Thymus (tissue), 11 donors: ENCODE results near the gene VPS13C. TPM values are rescaled to one million over a fixed set of nuclear protein-coding genes. Genes with fewer than 3 reads are reported as not detected.

ENCODE experiments used
- DNase-seq, 9 donors: peaks; one replicate each; pipeline ENCODE4 v3.0.0-alpha.2; 2013; ENCODE audit warnings: low spot score in 9 of 9, low read depth in 6 of 9, missing footprints in 1 of 9
- H3K27ac ChIP-seq, 2 donors: one replicate each; pipeline ENCODE4 v1.5.1; 2013; ENCODE audit warnings: control low read depth in 1 of 2, low read depth in 1 of 2, low read length in 1 of 2, mild to moderate bottlenecking in 1 of 2, moderate library complexity in 1 of 2
- H3K27me3 ChIP-seq, 2 donors: one replicate each; pipeline ENCODE4 v1.5.1; 2013; ENCODE audit warnings: low read length in 1 of 2; ENCODE audit not compliant: control insufficient read depth in 2 of 2, insufficient read depth in 1 of 2
- H3K36me3 ChIP-seq, 2 donors: one replicate each; pipeline ENCODE4 v1.5.1; 2013; ENCODE audit warnings: low read length in 1 of 2, mild to moderate bottlenecking in 1 of 2, moderate library complexity in 1 of 2; ENCODE audit not compliant: control insufficient read depth in 2 of 2, insufficient read depth in 2 of 2
- H3K4me1 ChIP-seq, 2 donors: one replicate each; pipeline ENCODE4 v1.5.1; 2013; ENCODE audit warnings: low read length in 2 of 2; ENCODE audit not compliant: control insufficient read depth in 2 of 2, insufficient read depth in 2 of 2
- H3K4me3 ChIP-seq, 2 donors: one replicate each; pipeline ENCODE4 v1.5.1; 2013; ENCODE audit warnings: low read length in 2 of 2, control low read depth in 1 of 2, mild to moderate bottlenecking in 1 of 2
- H3K9me3 ChIP-seq, 2 donors: one replicate each; pipeline ENCODE4 v1.5.1; 2013; ENCODE audit warnings: low read length in 1 of 2, mild to moderate bottlenecking in 1 of 2; ENCODE audit not compliant: control insufficient read depth in 2 of 2, insufficient read depth in 1 of 2
- WGBS: extraction: QIAGEN DNeasy Blood & Tissue Kit; methylation state at CpG from one replicate; pipeline ENCODE4 v1.1.7; 2013; 5-methylcytosine and 5-hydroxymethylcytosine counted together
- polyA plus RNA-seq: library from polyadenylated mRNA; stranded (reverse); fragments of 200-250 nt; gene quantifications from one replicate; pipeline ENCODE4 v1.2.3, GENCODE V29; 2013
- total RNA-seq: library from RNA; stranded (reverse); fragments of 120-200 nt; gene quantifications from one replicate; pipeline ENCODE4 v1.2.4, GENCODE V29; 2013
- donor health status: healthy.

VPS13C gene
- total and polyA plus RNA-seq, 2 donors: 38.1 to 50.9 TPM

DNA sequence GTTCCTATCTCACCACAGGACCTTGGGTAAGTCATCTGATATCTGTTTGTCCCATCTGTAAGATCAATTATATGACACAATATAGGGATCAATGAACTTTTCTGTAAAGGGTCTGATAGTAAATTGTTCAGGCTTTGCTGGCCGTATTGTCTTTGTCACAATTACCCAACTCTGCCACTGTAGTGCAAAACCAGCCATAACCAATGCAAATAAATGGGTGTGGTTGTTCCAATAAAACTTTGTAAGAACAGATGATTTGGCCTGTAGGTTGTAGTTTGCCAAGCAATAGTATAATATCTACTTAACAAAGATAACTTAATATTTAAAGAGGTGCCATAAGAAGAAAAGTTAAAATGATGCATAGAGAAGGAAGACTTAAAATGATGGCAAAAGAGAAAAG, 210.8 kb downstream of the VPS13C start:
- DNase-seq: no peak
- H3K4me1 ChIP-seq: no peaks in the 10 kb centered on the region
- H3K27me3 ChIP-seq: no peaks in the 10 kb centered on the region

DNA sequence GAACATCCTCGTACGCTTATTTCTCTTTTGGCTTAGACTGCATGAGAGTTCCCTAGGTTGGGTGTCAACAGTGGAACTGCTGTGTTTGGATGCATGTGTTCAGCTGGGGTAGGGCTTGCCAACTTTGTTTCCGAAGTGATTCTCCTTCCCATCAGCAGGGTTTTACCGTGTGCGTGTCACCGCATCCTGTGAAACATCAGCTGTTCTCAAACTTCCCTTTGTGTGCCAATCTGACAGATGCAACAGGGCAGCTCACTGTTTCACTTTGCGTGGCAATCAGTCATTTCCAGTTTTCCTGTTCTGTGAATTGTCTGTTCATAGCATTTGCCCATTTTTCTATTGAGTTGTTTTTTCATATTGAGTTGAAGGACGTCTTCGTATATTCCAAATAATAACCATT, 218.8 kb downstream of the VPS13C start:
- 78% methylated on average over 9 of the region's 9 CpGs for WGBS
- no peaks in the 10 kb centered on the region for H3K36me3 ChIP-seq
- H3K4me1 ChIP-seq: no peaks in the 10 kb centered on the region
- H3K27me3 ChIP-seq: no peaks in the 10 kb centered on the region
- DNase-seq: no peak
- no peaks in the 10 kb centered on the region for H3K9me3 ChIP-seq
- H3K27ac ChIP-seq: no peak overlapping the region
- H3K4me3 ChIP-seq: no peak overlapping the region

More for the DNA sequence above, 210.8 kb downstream of the VPS13C start:
- no peak overlapping the region for H3K27ac ChIP-seq
- no peak overlapping the region for H3K4me3 ChIP-seq
- 97% methylated on average over 1 of the region's 1 CpG for WGBS
- H3K9me3 ChIP-seq: no peaks in the 10 kb centered on the region
- H3K36me3 ChIP-seq: peaks cover 0 to 3% of the 10 kb centered on the region in 2 donors

DNA sequence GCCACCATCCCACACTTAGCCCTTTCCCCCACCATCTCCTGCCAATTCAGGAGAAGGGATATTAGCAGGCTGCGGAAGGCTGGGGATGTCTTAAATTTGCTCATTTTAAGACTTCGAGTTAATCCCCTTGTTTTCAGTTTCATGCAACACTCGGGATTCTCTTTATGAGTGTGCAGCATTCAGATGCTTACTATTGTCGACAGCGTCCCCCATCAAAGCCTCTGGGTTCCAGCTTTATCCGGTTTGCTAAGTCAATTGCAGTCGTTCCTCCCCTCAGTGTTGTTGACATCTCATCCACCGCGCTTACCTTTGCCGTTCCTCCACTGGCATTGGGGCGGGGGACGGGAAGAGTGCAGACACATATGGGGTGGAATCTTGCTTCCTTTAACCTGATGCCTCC, 220.2 kb downstream of the VPS13C start:
- no peaks in the 10 kb centered on the region for H3K36me3 ChIP-seq
- 90% methylated on average over 12 of the region's 12 CpGs for WGBS
- no peak overlapping the region for H3K4me3 ChIP-seq
- H3K4me1 ChIP-seq: peaks cover 0 to 5% of the 10 kb centered on the region in 2 donors
- no peaks in the 10 kb centered on the region for H3K9me3 ChIP-seq
- H3K27me3 ChIP-seq: peaks cover 0 to 3% of the 10 kb centered on the region in 2 donors
- DNase-seq: no peak
- no peak overlapping the region for H3K27ac ChIP-seq

DNA sequence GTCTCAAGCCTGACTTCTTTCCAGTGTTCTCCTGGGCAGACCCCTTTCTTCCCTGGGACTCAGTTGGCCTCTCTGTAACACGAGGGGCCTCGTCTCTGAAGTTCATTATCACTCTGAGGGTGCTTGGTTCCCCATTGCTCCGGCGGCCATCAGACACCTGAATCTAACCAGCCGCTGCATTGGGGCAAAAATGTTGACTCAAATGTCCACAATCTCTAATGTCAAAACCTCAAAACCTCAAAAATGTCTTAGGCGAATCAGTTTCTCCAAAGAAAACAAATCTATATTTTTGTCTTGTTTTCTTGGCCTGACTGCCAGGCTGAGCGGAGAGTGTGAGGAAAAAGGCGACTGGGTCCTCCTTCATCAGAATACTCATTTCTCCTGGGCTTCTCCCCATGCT, 220.7 kb downstream of the VPS13C start:
- WGBS: 87% methylated on average over 8 of the region's 8 CpGs
- H3K4me1 ChIP-seq: peaks cover 0 to 5% of the 10 kb centered on the region in 2 donors
- no peak for DNase-seq
- H3K36me3 ChIP-seq: no peaks in the 10 kb centered on the region
- no peak overlapping the region for H3K27ac ChIP-seq
- H3K27me3 ChIP-seq: peaks cover 0 to 7% of the 10 kb centered on the region in 2 donors
- no peak overlapping the region for H3K4me3 ChIP-seq
- no peaks in the 10 kb centered on the region for H3K9me3 ChIP-seq

DNA sequence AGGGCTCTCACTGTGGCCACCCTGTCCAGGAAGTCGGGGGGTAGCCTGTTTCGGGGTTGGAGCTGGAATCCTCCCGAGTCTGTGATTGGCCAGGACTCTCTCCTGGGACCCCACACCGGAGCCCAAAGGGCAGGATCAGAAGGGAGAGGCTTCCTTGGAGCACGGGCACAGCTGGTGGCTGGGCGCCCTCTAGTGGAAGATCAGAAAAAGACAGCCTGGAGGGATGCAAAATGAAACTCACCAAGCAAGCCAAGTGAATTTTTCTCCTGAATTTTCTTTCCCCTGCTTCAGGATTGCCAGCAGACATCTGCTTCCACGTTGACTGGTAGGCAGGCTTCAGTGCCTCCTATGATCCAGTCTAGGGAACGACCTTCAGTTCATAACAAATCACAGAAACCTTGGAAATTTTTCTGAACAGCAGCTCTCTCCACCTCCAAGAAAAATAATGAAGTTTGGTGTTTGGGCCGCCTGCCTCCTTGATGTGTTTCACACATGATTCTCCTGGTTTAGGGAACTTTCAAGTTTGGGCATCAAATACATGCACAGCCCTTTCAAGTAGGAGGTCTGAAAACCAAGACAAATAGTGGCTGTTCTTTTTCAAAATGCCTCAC, 224.6 kb downstream of the VPS13C start:
- Histone ChIP-seq H3K36me3 (no peaks in the 10 kb centered on the region), H3K9me3 (no peaks in the 10 kb centered on the region), H3K4me1 (peaks cover 0 to 5% of the 10 kb centered on the region in 2 donors), H3K27me3 (peaks cover 0 to 16% of the 10 kb centered on the region in 2 donors), H3K27ac (no peak overlapping the region), H3K4me3 (no peak overlapping the region)
- DNase-seq: peak in 7 of 9 donors; percentile 10 to 57 (median 35)
- 11% methylated on average over 9 of the region's 9 CpGs for WGBS

DNA sequence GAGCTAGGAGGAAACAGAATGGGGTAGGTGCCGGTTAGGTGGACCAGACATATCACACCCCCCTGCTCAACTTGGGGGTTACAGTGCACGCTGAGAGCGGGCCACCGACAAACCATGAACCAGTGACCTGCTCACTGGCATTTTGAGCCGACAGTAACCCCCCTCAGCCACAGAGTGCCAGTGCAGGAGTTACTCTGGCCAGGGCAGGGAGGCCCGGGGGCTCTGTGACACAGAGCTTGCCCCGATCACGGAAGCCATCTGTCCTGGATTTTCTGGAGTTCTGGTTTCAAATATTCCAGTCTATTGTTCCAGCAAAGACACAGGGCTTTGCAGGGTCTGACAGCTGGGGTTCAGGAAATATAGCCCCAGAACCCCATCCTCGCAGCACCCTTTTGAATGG, 225.2 kb downstream of the VPS13C start:
- no peaks in the 10 kb centered on the region for H3K36me3 ChIP-seq
- H3K4me3 ChIP-seq: no peak overlapping the region
- H3K9me3 ChIP-seq: no peaks in the 10 kb centered on the region
- peaks cover 0 to 5% of the 10 kb centered on the region in 2 donors for H3K4me1 ChIP-seq
- WGBS: 91% methylated on average over 9 of the region's 9 CpGs
- peaks cover 0 to 16% of the 10 kb centered on the region in 2 donors for H3K27me3 ChIP-seq
- DNase-seq: no peak
- no peak overlapping the region for H3K27ac ChIP-seq

DNA sequence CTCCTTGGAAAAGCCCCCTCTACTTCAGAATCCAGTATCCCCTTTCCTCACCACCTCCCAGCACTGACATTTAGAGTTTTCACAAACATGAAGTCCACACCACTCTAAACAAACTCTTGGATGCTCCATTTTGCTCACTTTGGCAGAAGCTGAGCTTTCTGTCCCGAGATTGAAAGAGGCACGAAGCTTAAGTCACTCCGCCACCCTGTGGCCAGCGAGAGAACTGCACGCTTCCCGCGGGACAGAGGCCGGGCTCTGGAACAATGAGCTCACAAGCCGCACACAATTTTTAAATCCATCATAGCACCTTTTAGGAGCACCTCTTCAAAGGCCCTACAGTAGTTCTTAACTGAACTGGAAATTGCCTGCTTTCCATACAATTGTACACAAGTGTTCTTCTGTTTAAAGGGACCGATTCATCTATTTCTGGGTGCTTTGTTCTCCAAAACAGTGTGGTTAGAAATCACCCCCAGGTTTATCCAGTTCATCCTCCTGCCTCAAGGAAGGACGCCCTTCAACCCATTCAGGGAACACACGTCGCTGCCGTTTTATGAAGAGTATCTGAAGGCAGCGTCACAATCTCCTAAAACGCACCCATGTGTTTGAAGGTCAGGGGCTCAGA, 226.1 kb downstream of the VPS13C start:
- H3K36me3 ChIP-seq: no peaks in the 10 kb centered on the region
- peaks cover 0 to 5% of the 10 kb centered on the region in 2 donors for H3K4me1 ChIP-seq
- no peak overlapping the region for H3K4me3 ChIP-seq
- WGBS: 34% methylated on average over 16 of the region's 16 CpGs
- peaks cover 0 to 16% of the 10 kb centered on the region in 2 donors for H3K27me3 ChIP-seq
- no peaks in the 10 kb centered on the region for H3K9me3 ChIP-seq
- peak; percentile 28 to 78 (median 54) for DNase-seq
- H3K27ac ChIP-seq: no peak overlapping the region

DNA sequence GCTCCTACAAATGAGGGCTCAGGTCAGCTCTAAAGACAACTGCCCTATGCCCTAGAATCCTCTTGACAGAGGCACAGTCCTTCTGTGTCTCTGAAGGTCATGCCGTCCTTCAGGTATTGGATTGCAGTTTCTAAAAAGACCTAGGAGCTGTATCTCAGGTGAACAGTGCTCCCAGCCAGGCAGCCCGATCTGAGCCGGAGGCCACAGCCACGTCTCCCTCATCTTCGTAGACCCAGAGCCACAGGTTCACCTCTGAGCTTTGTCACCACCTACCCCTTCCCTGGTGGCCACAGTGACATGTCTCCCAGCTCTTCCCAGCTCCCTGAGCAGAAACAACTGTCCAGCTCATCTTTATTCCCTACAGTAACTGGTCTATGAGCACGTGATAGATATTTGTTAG, 228.0 kb downstream of the VPS13C start:
- H3K36me3 ChIP-seq: no peaks in the 10 kb centered on the region
- no peak for DNase-seq
- H3K9me3 ChIP-seq: no peaks in the 10 kb centered on the region
- no peak overlapping the region for H3K27ac ChIP-seq
- H3K4me3 ChIP-seq: no peak overlapping the region
- peaks cover 0 to 16% of the 10 kb centered on the region in 2 donors for H3K27me3 ChIP-seq
- peaks cover 0 to 5% of the 10 kb centered on the region in 2 donors for H3K4me1 ChIP-seq
- WGBS: 95% methylated on average over 6 of the region's 6 CpGs

DNA sequence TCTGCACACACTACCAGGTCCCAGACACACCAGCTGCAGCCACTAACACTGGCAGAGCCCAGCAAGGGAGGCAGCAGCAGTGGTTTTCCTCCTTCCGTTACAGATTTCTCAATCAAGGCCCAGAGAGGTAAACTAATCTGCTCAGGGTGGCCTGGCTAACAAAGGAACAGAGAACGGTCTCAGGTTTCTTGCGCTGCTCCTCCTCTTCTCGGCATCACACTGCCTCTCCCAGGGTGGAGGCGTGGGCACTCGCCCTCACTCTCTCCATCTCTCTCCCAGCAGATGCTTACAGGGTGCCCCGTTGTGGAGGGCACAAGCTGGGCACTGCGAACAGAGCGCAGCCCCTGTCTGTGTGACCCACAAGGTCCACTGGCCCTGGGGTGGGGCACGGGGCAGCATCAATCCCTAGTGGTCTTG, 228.7 kb downstream of the VPS13C start:
- no peak for DNase-seq
- H3K36me3 ChIP-seq: no peaks in the 10 kb centered on the region
- H3K27me3 ChIP-seq: peaks cover 0 to 16% of the 10 kb centered on the region in 2 donors
- H3K4me3 ChIP-seq: no peak overlapping the region
- WGBS: 83% methylated on average over 10 of the region's 10 CpGs
- no peak overlapping the region for H3K27ac ChIP-seq
- peaks cover 0 to 5% of the 10 kb centered on the region in 2 donors for H3K4me1 ChIP-seq
- H3K9me3 ChIP-seq: no peaks in the 10 kb centered on the region
